GM12875 (cell line): ENCODE data around the gene SORCS3.

Source experiments
- H3K4me3 ChIP-seq: one replicate; pipeline ENCODE4 v1.5.1; 2011; ENCODE audit warnings: low read depth, low read length, control low read depth
- TF ChIP-seq, protein P1 (sequence below): IDR thresholded peaks from 2 replicates; pipeline ENCODE4 v1.5.1; 2011; ENCODE audit warnings: low read depth, mild to moderate bottlenecking, control low read depth, inconsistent platforms, low read length, moderate library complexity, borderline replicate concordance; ENCODE audit not compliant: insufficient read depth

SORCS3 gene

DNA sequence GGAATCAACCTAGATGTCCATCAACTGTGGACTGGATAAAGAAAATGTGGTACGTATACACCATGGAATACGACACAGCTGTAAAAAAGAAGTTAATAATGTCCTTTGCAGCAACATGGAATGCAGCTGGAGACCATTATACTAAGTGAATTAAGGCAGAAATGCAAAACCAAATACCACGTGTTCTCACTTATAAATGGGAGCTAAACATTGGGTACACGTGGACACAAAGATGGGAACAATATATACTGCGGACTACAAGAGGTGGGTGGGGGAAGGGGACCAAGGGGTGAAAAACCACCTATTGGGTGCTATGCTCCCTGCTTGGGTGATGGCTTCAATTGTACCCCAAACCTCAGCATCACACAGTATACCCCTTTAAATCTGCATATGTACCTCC, 385.5 kb downstream of the SORCS3 start:
- no peak overlapping the region for H3K4me3 ChIP-seq
- TF ChIP-seq, protein P1, sequence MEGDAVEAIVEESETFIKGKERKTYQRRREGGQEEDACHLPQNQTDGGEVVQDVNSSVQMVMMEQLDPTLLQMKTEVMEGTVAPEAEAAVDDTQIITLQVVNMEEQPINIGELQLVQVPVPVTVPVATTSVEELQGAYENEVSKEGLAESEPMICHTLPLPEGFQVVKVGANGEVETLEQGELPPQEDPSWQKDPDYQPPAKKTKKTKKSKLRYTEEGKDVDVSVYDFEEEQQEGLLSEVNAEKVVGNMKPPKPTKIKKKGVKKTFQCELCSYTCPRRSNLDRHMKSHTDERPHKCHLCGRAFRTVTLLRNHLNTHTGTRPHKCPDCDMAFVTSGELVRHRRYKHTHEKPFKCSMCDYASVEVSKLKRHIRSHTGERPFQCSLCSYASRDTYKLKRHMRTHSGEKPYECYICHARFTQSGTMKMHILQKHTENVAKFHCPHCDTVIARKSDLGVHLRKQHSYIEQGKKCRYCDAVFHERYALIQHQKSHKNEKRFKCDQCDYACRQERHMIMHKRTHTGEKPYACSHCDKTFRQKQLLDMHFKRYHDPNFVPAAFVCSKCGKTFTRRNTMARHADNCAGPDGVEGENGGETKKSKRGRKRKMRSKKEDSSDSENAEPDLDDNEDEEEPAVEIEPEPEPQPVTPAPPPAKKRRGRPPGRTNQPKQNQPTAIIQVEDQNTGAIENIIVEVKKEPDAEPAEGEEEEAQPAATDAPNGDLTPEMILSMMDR: no peak

DNA sequence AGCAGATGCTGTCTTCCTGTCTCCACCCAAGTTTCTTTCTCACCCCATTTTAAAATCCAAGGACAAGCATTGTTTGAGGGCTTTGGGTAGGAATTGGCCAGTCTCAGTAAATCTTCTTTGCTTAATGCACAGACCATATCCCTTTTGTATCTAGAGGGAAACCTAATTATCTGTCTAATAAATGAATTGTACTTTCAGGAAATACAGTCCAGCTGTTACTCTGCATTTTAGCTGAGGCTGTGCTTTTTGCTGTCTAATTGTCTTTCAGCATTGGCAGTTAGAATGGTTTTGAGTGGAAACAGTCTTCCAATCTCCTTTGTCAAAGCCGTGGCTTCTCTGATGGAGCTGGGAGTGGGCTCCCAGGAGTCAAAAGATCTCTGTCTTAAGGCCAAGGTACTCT, 388.2 kb downstream of the SORCS3 start:
- TF ChIP-seq, protein P1: no peak
- H3K4me3 ChIP-seq: no peak overlapping the region

DNA sequence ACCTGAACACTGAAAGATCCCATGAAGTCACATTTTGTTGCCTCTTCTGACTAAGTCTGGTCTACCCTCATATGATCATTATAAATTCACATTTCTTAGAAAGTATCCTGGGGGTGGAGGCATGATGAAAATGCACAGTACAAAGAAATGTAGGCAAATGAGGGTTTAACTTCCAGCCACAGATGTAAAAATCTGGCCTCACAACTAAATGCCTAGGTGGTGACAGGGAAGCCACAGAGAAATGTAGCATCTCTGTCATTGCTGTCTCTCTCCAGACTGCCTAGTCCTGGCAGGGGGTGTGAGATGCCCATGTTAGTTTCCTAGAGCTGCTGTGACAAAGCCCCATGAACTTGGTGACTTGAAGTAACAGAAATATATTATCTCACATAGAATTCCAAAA, 395.9 kb downstream of the SORCS3 start:
- no peak overlapping the region for H3K4me3 ChIP-seq
- TF ChIP-seq, protein P1: no peak

DNA sequence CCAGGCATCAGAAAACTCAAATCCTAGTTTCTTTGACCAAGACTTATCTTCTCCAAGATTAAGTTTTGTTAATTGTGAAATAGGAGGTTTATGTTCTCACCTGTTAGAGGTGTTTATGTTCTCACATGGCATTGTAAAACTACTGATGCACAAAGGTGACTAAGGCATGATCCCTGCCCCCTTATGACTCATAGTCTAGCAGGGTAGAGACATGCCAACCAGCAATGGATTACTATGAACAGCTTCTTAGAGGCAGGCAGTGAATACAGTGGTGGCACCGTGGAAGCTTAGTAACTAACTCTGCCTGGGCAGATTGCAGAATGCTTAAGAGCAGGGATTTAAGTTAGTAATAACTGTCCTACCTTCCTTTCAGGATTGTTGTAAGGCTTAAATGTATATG, 400.9 kb downstream of the SORCS3 start:
- no peak overlapping the region for H3K4me3 ChIP-seq
- TF ChIP-seq, protein P1: no peak

DNA sequence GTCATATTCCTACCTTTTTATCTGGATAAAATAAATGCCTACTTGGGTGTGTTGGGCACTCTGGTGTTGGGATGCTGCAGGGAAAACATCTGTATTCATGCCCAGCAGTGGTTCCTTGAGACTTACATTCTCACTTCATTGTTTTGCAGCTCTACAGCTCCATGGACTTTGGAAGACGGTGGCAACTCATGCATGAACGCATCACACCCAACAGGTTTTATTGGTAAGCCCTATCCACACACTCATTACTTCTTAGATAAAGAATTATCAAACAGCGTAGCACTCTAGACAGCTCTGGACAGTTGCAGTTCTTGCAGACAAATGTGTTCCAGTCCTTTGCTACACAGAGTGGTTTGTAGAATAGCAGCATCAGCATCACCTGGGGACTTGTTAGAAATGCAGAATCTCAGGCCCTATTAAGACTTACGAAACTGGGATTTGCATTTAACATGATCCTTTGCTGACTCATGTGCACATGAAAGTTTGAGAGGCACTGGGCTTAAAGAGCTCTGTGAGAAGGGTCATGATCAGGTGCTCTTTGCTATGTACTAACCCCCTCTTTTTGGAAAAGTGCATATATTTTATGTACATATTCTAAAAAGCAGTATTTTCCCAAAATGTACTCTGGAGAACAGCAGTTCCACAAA, 401.9 kb downstream of the SORCS3 start:
- no peak overlapping the region for H3K4me3 ChIP-seq
- TF ChIP-seq, protein P1: no peak

DNA sequence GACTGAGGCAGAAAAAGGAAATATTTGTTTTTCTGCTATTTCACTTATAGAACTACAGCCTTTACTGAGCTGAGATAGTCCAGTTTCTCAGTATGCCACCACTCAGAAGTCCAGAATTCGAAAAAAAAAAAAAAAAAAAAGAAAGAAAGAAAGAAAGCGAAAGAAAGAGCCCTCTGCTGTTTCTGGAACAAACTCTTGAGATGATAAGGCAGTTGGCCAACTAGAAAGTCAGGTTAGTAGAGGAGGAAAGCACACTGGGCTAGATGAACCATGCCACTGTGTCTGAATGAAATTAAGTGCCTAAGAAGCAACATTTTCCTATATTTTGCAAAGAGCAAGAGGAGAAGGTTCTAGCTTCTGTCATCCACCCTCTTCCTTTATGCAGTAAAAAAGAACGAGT, 403.8 kb downstream of the SORCS3 start:
- TF ChIP-seq, protein P1: no peak

DNA sequence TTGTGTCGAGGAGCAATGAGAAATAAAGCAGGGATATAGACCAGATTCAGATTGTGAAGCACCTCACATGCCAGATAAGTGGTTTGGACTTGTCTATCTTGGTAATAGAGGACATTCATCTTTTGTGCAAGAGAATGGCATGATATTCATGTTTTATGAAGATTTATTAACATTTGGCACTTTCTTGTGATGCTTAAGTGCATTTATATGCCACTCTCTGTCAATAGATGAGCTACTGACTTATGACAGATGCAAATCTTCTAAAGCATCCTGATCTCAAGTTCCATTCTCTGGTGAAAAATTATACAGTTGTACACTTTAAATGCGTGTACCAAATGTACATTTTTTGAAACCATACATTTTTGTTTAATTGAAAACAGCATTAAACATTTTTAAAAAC, 415.3 kb downstream of the SORCS3 start:
- TF ChIP-seq, protein P1: no peak
- no peak overlapping the region for H3K4me3 ChIP-seq

More for the DNA sequence above, 403.8 kb downstream of the SORCS3 start:
- H3K4me3 ChIP-seq: no peak overlapping the region
